Body of pancreas (tissue), 4 donors: ENCODE data around the gene OSBPL9. TPM values are rescaled to one million over a fixed set of nuclear protein-coding genes. Genes with fewer than 3 reads are reported as not detected.

Experiments used
- ATAC-seq: fragments of 150-250 bp; one replicate; pipeline ENCODE4 v1.9.1; 2016
- DNase-seq, 4 donors: peaks; one replicate each; pipeline ENCODE4 v3.0.0-alpha.2; 2019
- H3K27ac ChIP-seq, 4 donors: fragments of 200-600 bp; sonication (generic); 1 replicate in 3 of 4; 2 replicates in 1 of 4; pipeline versions ENCODE4 v1.5.1 to v1.6.1; 2016 to 2019; ENCODE audit warnings: mild to moderate bottlenecking in 1 of 4, mixed read lengths in 1 of 4, moderate library complexity in 1 of 4
- H3K27me3 ChIP-seq, 2 donors: fragments of 200-600 bp; sonication (generic); one replicate each; pipeline ENCODE4 v1.6.0; 2016; ENCODE audit warnings: mild to moderate bottlenecking in 1 of 2
- H3K36me3 ChIP-seq, 2 donors: fragments of 200-600 bp; sonication (generic); replicated peaks in 1 of 2; 2 replicates each; pipeline ENCODE4 v1.5.1; 2016; ENCODE audit warnings: low read depth in 2 of 2; ENCODE audit not compliant: insufficient read depth in 1 of 2
- H3K4me1 ChIP-seq: fragments of 200-600 bp; sonication (generic); one replicate; pipeline ENCODE4 v1.6.0; 2016
- H3K4me3 ChIP-seq, 2 donors: fragments of 200-600 bp; sonication (generic); 1 replicate in 1 of 2; 2 replicates in 1 of 2; pipeline ENCODE4 v1.5.1; 2016 to 2019
- H3K9me3 ChIP-seq, 3 donors: fragments of 200-600 bp; sonication (generic); 1 replicate in 2 of 3; 2 replicates in 1 of 3; pipeline ENCODE4 v1.5.1; 2016
- CTCF ChIP-seq, 7 experiments: fragments of 450-650 bp in 4 of 7; fragments of 200-600 bp in 3 of 7; sonication (generic) in 3 of 7; IDR thresholded peaks; one replicate each; pipeline ENCODE4 v1.5.1; 2016 to 2019; ENCODE audit warnings: antibody characterized with exemption in 7 of 7
- POLR2A ChIP-seq, 3 donors: fragments of 450-650 bp; IDR thresholded peaks; one replicate each; pipeline ENCODE4 v1.6.1; 2016; ENCODE audit warnings: antibody characterized with exemption in 3 of 3, mild to moderate bottlenecking in 2 of 3
- WGBS, 2 donors: methylation state at CpG; one replicate each; pipeline ENCODE4 v1.1.5; 2017; 5-methylcytosine and 5-hydroxymethylcytosine counted together
- intact Hi-C: fragments of 100-400 bp; cut with DNase I; formaldehyde crosslinking; loops from one replicate; pipeline ENCODE4 v1.15.1; 2023
- total RNA-seq, 2 donors: library from RNA; depleted of rRNA; stranded (reverse); fragments of >200 nt; gene quantifications; one replicate each; pipeline ENCODE4 v1.1.0, GENCODE V29; 2016

OSBPL9 gene
- total RNA-seq, 2 donors from 2014 or later: 25.1 to 89.0 TPM

DNA sequence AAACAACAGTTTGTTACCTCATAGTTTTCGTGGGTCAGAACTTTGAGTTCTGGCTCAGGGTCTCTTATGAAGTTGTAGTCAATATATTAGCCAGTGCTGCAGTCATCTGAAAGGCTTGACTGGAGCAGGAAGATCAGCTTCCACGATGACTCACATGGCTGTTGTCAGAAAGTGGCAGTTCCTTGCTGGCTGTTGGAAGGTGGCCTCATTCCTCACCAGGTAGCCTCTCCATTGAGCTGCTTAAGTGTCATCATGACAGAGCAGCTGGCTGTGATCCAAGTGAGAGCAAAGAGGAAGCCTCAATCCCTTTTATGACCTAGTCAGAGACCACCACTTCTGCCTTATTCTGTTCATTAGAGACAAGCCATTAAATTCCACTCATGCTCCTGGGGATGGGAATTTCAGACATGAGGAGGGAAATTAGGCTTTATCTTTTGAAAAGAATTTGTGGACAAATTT is 5.6 kb downstream of the OSBPL9 start:
- Histone ChIP-seq H3K4me1 (peaks cover 35% of the 10 kb centered on the region), H3K4me3 (no peak overlapping the region), H3K27me3 (no peaks in the 10 kb centered on the region), H3K27ac (no peak overlapping the region), H3K9me3 (no peaks in the 10 kb centered on the region), H3K36me3 (no peaks in the 10 kb centered on the region)
- intact Hi-C loops: no loop called here
- ATAC-seq: peak; percentile 48
- no peak for TF ChIP-seq POLR2A (IDR thresholded peaks at IDR 0.05)
- TF ChIP-seq CTCF (IDR thresholded peaks at IDR 0.05): no peak
- peak; percentile 19 to 48 (median 33) for DNase-seq
- WGBS, 2 donors: 53 to 75% methylated on average over 2 of the region's 2 CpGs

DNA sequence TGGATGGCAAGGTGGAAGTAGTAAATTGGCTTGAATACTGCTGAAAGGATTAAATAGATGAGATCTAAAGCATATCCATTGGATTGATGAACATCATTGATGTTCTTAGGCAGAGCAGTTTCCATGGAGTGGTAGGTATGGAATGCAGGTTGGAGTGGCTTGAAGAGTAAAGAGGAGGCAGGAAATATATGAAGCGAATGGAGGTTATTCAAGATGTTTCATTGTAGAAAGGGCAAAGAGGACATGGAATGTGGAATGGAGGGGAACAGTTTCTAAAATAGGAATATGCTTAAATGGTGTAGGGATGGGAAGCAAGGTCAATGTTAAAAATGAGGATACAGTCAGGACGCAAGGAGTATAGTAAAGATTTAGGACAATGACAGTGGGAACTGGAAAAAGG is 6.1 kb downstream of the OSBPL9 start:
- Histone ChIP-seq H3K27me3 (no peaks in the 10 kb centered on the region), H3K4me1 (peaks cover 30% of the 10 kb centered on the region), H3K27ac (no peak overlapping the region), H3K36me3 (no peaks in the 10 kb centered on the region), H3K4me3 (no peak overlapping the region), H3K9me3 (no peaks in the 10 kb centered on the region)
- WGBS, 2 donors: 89 to 95% methylated on average over 2 of the region's 2 CpGs
- ATAC-seq (no peak), DNase-seq (no peak)
- intact Hi-C loops: no loop called here
- TF ChIP-seq CTCF (IDR thresholded peaks at IDR 0.05): no peak
- TF ChIP-seq POLR2A (IDR thresholded peaks at IDR 0.05): no peak

DNA sequence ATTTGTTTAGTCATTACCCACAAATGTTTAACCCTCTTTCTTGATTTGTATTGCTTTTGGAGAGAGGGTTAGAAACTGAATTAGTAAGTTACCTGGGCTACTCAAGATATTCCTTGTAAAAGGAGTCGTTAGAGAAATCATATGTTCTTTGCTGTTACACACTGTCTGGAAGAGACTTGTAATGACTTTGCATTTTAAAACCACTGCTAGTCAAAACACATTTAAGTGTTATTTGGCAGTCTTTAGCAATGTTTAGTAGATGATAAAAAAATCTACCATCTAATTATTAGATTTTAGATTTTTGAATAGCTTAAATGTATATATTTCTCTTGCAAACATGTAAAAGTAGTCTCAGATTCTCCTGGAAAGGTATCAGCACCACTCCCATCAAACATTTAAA is 6.6 kb downstream of the OSBPL9 start:
- DNase-seq (no peak), ATAC-seq (no peak)
- peaks cover 26% of the 10 kb centered on the region for H3K4me1 ChIP-seq
- intact Hi-C loops: no loop called here
- no peaks in the 10 kb centered on the region for H3K9me3 ChIP-seq
- H3K27me3 ChIP-seq: no peaks in the 10 kb centered on the region
- 74 to 78% methylated on average over 1 of the region's 1 CpG for WGBS, 2 donors
- TF ChIP-seq CTCF (IDR thresholded peaks at IDR 0.05): no peak
- TF ChIP-seq POLR2A (IDR thresholded peaks at IDR 0.05): no peak
- H3K27ac ChIP-seq: no peak overlapping the region
- no peak overlapping the region for H3K4me3 ChIP-seq
- H3K36me3 ChIP-seq: no peaks in the 10 kb centered on the region

DNA sequence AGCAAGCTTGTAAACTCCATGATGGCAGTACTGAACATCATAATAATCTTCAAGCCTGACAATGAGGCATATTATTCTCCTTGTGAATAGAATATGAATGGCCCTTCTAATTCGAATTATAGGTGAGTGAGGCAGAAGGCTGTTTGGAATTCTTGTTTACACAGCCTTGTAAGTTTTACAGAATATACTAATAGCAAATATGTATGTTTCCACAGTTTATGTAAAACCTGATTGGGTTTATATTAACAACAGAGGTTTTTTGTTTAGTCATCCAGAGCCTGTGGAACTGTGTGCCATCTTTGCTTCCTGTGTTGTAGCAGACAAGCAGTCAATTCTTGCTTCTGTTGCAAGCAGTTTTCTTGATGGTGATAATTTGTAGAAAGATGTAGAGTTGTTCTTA is 8.0 kb downstream of the OSBPL9 start:
- no peak overlapping the region for H3K27ac ChIP-seq

More for the DNA sequence above, 8.0 kb downstream of the OSBPL9 start:
- H3K9me3 ChIP-seq: no peaks in the 10 kb centered on the region
- DNase-seq (no peak), ATAC-seq (no peak)
- intact Hi-C loops: no loop called here
- H3K27me3 ChIP-seq: no peaks in the 10 kb centered on the region
- TF ChIP-seq POLR2A (IDR thresholded peaks at IDR 0.05) (no peak), CTCF (IDR thresholded peaks at IDR 0.05) (no peak)
- peaks cover 12% of the 10 kb centered on the region for H3K4me1 ChIP-seq
- 4 to 36% methylated on average over 1 of the region's 1 CpG for WGBS, 2 donors
- no peaks in the 10 kb centered on the region for H3K36me3 ChIP-seq
- H3K4me3 ChIP-seq: no peak overlapping the region
